ENCODE measurements around the gene GSE1.

The GSE1 gene

GRCh38 chr16:85678016-85678415 is 64.9 kb downstream of the GSE1 start:
- H3K27me3 ChIP-seq (ENCODE audit: insufficient read depth, poor library complexity, severe bottlenecking) = no peaks in the 10 kb centered on the region
- ATAC-seq (ENCODE audit: low read depth) (no peak), DNase-seq (ENCODE audit: low spot score) (no peak)
- H3K4me1 ChIP-seq (ENCODE audit: insufficient read depth, poor library complexity, severe bottlenecking) = no peaks in the 10 kb centered on the region
- H3K36me3 ChIP-seq (ENCODE audit: low read depth) = peaks cover 88% of the 10 kb centered on the region
- no peak overlapping the region for H3K4me3 ChIP-seq (ENCODE audit: severe bottlenecking)
- no peak overlapping the region for H3K27ac ChIP-seq (ENCODE audit: poor library complexity, severe bottlenecking)
- TF ChIP-seq CTCF (IDR thresholded peaks at IDR 0.05; ENCODE audit: poor library complexity, severe bottlenecking) = no peak
- H3K9me3 ChIP-seq (ENCODE audit: severe bottlenecking) = no peaks in the 10 kb centered on the region

DNA sequence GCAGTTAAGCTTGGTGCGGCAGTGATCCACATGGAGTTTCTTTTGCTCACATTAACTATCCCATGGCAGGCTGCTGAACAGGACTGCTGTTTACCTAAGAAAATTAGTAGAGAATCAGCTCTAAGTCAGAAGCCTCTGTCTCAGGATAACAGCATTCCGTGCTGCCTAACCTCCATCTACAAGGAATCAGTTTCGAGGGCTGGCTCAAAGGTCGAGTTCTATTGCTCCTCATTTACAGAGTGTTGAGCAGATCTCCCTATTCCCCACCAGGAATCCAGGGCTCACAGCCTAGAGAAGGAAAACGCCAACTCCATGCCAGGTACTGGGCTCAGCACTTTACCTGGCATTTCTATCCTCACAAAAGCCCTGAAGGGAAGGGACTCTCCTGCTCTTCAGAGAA is 65.7 kb downstream of the GSE1 start:
- DNase-seq (ENCODE audit: low spot score) = no peak
- no peak for TF ChIP-seq CTCF (IDR thresholded peaks at IDR 0.05; ENCODE audit: poor library complexity, severe bottlenecking)
- peaks cover 84% of the 10 kb centered on the region for H3K36me3 ChIP-seq (ENCODE audit: low read depth)

GRCh38 chr16:85679870-85680269 is 66.7 kb downstream of the GSE1 start:
- ATAC-seq (ENCODE audit: low read depth) (no peak), DNase-seq (ENCODE audit: low spot score) (no peak)
- H3K9me3 ChIP-seq (ENCODE audit: severe bottlenecking) = no peaks in the 10 kb centered on the region
- H3K27me3 ChIP-seq (ENCODE audit: insufficient read depth, poor library complexity, severe bottlenecking) = no peaks in the 10 kb centered on the region
- H3K4me3 ChIP-seq (ENCODE audit: severe bottlenecking) = no peak overlapping the region
- H3K4me1 ChIP-seq (ENCODE audit: insufficient read depth, poor library complexity, severe bottlenecking) = no peaks in the 10 kb centered on the region
- peaks cover 84% of the 10 kb centered on the region for H3K36me3 ChIP-seq (ENCODE audit: low read depth)
- no peak overlapping the region for H3K27ac ChIP-seq (ENCODE audit: poor library complexity, severe bottlenecking)
- TF ChIP-seq CTCF (IDR thresholded peaks at IDR 0.05; ENCODE audit: poor library complexity, severe bottlenecking) = no peak

More for the DNA sequence above, 65.7 kb downstream of the GSE1 start:
- H3K27ac ChIP-seq (ENCODE audit: poor library complexity, severe bottlenecking) = no peak overlapping the region
- ATAC-seq (ENCODE audit: low read depth) = no peak
- H3K4me1 ChIP-seq (ENCODE audit: insufficient read depth, poor library complexity, severe bottlenecking) = no peaks in the 10 kb centered on the region
- H3K9me3 ChIP-seq (ENCODE audit: severe bottlenecking) = no peaks in the 10 kb centered on the region
- no peaks in the 10 kb centered on the region for H3K27me3 ChIP-seq (ENCODE audit: insufficient read depth, poor library complexity, severe bottlenecking)
- H3K4me3 ChIP-seq (ENCODE audit: severe bottlenecking) = no peak overlapping the region

DNA sequence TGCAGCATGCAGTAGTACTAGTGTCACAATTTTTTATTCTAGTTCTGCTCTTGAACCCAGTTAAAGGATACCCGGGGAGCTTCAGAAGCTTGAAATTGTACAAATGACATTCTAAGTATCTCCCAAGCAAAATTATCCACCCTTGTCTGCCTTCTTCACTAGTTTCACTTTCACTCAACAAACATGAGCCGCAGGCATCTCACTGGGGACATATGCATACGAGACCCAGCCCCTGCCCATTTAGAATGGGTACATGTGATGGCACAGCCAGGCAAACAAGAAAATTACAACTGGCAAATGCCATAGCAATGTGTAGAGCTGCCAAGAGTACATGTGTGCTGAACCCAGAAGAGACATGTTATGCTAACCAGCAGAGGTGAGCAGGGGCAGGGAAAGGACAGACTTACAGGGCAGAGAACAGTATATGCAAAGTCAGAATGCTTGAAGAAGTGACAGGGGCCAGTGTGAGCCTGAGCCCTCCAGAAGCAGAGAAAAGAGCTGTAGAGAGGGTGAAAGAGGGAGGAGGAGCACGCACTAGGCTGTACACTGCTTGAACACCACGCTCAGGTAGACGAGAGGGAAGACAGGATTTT is 67.3 kb downstream of the GSE1 start:
- Histone ChIP-seq H3K27me3 (ENCODE audit: insufficient read depth, poor library complexity, severe bottlenecking) (no peaks in the 10 kb centered on the region), H3K36me3 (ENCODE audit: low read depth) (peaks cover 83% of the 10 kb centered on the region), H3K4me3 (ENCODE audit: severe bottlenecking) (no peak overlapping the region), H3K4me1 (ENCODE audit: insufficient read depth, poor library complexity, severe bottlenecking) (no peaks in the 10 kb centered on the region), H3K27ac (ENCODE audit: poor library complexity, severe bottlenecking) (no peak overlapping the region), H3K9me3 (ENCODE audit: severe bottlenecking) (no peaks in the 10 kb centered on the region)
- no peak for TF ChIP-seq CTCF (IDR thresholded peaks at IDR 0.05; ENCODE audit: poor library complexity, severe bottlenecking)
- no peak for ATAC-seq (ENCODE audit: low read depth)
- no peak for DNase-seq (ENCODE audit: low spot score)

- TF ChIP-seq CTCF (IDR thresholded peaks at IDR 0.05; ENCODE audit: poor library complexity, severe bottlenecking) = no peak
- ATAC-seq (ENCODE audit: low read depth) = no peak
- H3K27me3 ChIP-seq (ENCODE audit: insufficient read depth, poor library complexity, severe bottlenecking) = no peaks in the 10 kb centered on the region
- peaks cover 75% of the 10 kb centered on the region for H3K36me3 ChIP-seq (ENCODE audit: low read depth)
- no peaks in the 10 kb centered on the region for H3K9me3 ChIP-seq (ENCODE audit: severe bottlenecking)
- H3K4me1 ChIP-seq (ENCODE audit: insufficient read depth, poor library complexity, severe bottlenecking) = no peaks in the 10 kb centered on the region
- no peak overlapping the region for H3K27ac ChIP-seq (ENCODE audit: poor library complexity, severe bottlenecking)
- H3K4me3 ChIP-seq (ENCODE audit: severe bottlenecking) = no peak overlapping the region
- no peak for DNase-seq (ENCODE audit: low spot score)
Measured at GRCh38 chr16:85681255-85681654, 68.1 kb downstream of the GSE1 start.

All from RWPE2 (cell line).